Astrocyte of the cerebellum (primary cell): Measurements from ENCODE around the gene FOXN4.

ENCODE experiments used
- DNase-seq: peaks from one replicate; pipeline ENCODE4 v3.0.0-alpha.2; 2011; ENCODE audit warnings: low read depth
- H3K4me3 ChIP-seq: 2 replicates; pipeline ENCODE4 v1.5.1; 2011; ENCODE audit warnings: mild to moderate bottlenecking, low read depth, low read length, moderate library complexity
- CTCF ChIP-seq: IDR thresholded peaks from 2 replicates; pipeline ENCODE4 v1.5.1; 2012; ENCODE audit warnings: low read length, low read depth, moderate library complexity, mild to moderate bottlenecking; ENCODE audit errors: missing control alignments
- in situ Hi-C: cut with HindIII; loops from 2 replicates; pipeline ENCODE4 v1.10.0; 2017; ENCODE audit warnings: low sequenced_read_pairs

FOXN4 gene

DNA sequence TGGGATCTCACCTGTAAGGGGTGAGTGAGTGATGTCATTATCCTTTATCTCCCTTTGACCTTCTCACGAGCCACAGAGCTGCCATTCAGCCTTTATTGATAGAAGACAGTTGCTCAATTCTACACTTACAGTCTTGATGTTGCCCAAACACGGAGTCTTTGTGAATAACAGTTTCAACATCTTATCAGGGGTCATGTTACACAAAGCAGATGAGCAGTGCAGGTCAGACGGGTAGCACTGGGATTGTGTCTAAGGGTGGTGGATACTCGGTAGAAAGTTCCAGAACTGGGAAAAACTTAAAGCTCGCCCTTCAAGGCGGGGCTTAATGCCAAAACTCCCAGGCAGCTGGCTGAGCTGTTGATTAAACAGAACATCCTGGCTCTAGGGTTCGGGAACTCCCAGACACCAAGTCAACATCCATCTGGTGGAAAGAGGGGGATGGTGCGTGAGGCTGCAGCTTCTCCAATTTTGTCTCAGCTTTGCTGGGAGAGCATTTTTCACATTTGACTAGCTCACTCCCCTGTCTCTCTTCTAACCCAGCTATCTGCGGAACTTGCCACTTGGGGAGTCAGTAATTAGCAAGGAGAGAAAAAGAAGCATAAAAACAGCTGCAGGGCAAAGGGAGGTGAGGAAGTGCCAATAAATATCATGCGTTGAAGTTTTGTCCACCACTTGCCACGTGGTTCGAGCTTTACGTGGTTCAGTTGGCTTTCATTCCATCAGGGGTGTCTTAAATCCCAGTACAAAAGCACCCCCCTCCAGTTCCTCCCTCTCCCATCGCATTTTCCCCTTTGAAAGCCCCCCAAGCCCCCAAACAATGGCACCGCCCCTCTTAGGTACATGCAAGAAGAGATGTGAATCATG lies 31.0 kb downstream of the FOXN4 start:
- no peak overlapping the region for H3K4me3 ChIP-seq
- in situ Hi-C loops, result loop anchor here (5.0 kb wide), 1 partner anchor 46 kb away; no protein-coding TSS in a partner anchor
- no peak for TF ChIP-seq CTCF
- no peak for DNase-seq

DNA sequence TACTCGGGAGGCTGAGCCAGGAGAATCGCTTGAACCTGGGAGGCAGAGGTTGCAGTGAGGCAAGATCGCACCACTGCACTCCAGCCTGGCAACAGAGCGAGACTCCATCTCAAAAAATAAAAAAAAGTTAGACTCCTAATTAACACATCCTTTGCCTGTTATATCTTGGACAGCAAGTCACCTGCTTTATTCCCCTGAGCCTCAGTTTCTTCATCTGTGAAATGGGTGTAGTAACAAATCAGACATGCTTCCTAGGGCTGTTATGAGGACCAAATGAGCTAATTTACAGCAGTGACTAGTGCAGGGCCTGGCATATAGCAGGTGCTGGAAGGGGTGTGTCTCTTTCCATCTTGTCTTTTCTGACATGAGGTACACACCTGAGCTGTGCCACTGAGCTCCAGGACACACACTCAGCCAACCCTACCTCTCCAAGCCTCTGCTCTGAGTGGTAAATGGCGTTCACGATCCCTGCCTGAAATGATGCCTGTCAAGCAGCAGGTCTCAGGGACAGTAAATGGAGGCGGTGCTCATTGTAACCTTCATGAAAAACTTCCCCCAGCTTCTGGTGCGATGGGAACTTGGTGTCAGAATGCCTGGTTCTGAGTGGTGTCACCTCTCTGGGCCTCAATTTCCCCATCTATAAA lies 31.7 kb downstream of the FOXN4 start:
- DNase-seq, result no peak
- in situ Hi-C loops, result loop anchor here (5.0 kb wide), 1 partner anchor 45 kb away; no protein-coding TSS in a partner anchor
- no peak overlapping the region for H3K4me3 ChIP-seq
- no peak for TF ChIP-seq CTCF

GRCh38 chr12:109276160-109276559 lies 32.9 kb downstream of the FOXN4 start:
- H3K4me3 ChIP-seq, result no peak overlapping the region
- in situ Hi-C loops, result loop anchor here (5.0 kb wide), 1 partner anchor 44 kb away; no protein-coding TSS in a partner anchor
- no peak for TF ChIP-seq CTCF
- no peak for DNase-seq

DNA sequence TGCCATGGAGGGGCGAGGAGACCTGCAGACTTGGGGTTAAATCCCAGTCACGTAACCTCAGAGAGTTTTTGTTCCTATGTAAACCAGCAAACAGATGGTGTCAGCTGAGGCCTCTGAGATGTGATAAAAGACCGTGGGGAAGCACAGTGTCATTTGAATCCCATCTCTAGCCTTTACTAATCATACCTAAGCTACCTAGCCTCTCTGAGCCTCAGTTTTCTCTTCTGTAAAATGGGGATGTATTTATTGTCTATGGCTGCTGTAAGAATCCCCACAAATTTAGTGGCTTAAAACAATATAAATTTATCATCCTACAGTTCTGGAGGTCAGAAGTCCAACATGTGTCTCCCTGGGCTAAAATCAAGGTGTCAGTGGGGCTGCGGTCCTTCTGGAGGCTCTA lies 33.9 kb downstream of the FOXN4 start:
- in situ Hi-C loops, result loop anchor here (5.0 kb wide), 1 partner anchor 43 kb away; no protein-coding TSS in a partner anchor
- H3K4me3 ChIP-seq, result no peak overlapping the region
- DNase-seq, result no peak
- TF ChIP-seq CTCF, result no peak

- H3K4me3 ChIP-seq, result no peak overlapping the region
- TF ChIP-seq CTCF, result no peak
- no peak for DNase-seq
- in situ Hi-C loops, result no loop called here
Measured at GRCh38 chr12:109274381-109274780, 34.7 kb downstream of the FOXN4 start.

GRCh38 chr12:109273354-109273753 lies 35.7 kb downstream of the FOXN4 start:
- DNase-seq, result no peak
- TF ChIP-seq CTCF, result no peak
- no peak overlapping the region for H3K4me3 ChIP-seq
- in situ Hi-C loops, result no loop called here
